HepG2 (cell line): ENCODE results near the gene NEDD4L. TPM values are rescaled to one million over a fixed set of nuclear protein-coding genes. Genes with fewer than 3 reads are reported as not detected.

Experiments
- ATAC-seq: fragments of 200-7000 bp; cut with Tn5 transposase; 3 replicates; pipeline ENCODE4 v1.9.1; 2020; ENCODE audit warnings: mild to moderate bottlenecking, moderate library complexity
- BruUV-seq: library from RNA; stranded (reverse); fragments of 400-500 nt; replicated peaks from 2 replicates; lab custom pipeline; 2021; lab: Mats Ljungman, UMichigan
- CTCF ChIA-PET: fragments of 300-600 bp; formaldehyde crosslinking; extraction: SDS; loops from one replicate; lab custom pipeline; 2021; ENCODE audit warnings: low total read pairs, inconsistent platforms, low intra/inter-chr PET ratio; lab: Yijun Ruan, JAX
- POLR2A ChIA-PET: fragments of 350-600 bp; sonication (Branson Sonifier 250); formaldehyde crosslinking; loops from one replicate; lab custom pipeline; 2020; ENCODE audit warnings: antibody characterized with exemption, inconsistent platforms; lab: Yijun Ruan, JAX
- DNase-seq: peaks from one replicate; pipeline ENCODE4 v3.0.0-alpha.2; 2015; ENCODE audit warnings: low spot score
- FAIRE-seq: peaks from 3 replicates; lab custom pipeline; 2011; peaks lifted over from hg19 to GRCh38; lab: Jason Lieb, UNC
- H2AFZ ChIP-seq: one replicate; pipeline ENCODE4 v1.6.1; 2011; ENCODE audit warnings: low read length, inconsistent platforms
- H3K27ac ChIP-seq: fragments of 300-600 bp; 3 replicates; pipeline ENCODE4 v1.8.0; 2011; ENCODE audit warnings: mixed run types, mild to moderate bottlenecking, mixed read lengths, low read length, inconsistent platforms; ENCODE audit not compliant: insufficient read depth; ENCODE audit errors: extremely low read length
- H3K27me3 ChIP-seq, 2 experiments: fragments of 200-600 bp in 1 of 2; 2 replicates in 1 of 2; 3 replicates in 1 of 2; pipeline versions ENCODE4 v1.6.0 to v1.8.0; 2011; ENCODE audit warnings: low read length in 2 of 2, mild to moderate bottlenecking in 2 of 2, moderate library complexity in 2 of 2, inconsistent platforms in 1 of 2; ENCODE audit not compliant: insufficient read depth in 2 of 2, control insufficient read depth in 1 of 2
- H3K36me3 ChIP-seq, 2 experiments: fragments of 200-600 bp in 1 of 2; replicated peaks in 1 of 2; 2 replicates in 1 of 2; 3 replicates in 1 of 2; pipeline versions ENCODE4 v1.5.1 to v1.8.0; 2011; ENCODE audit warnings: low read length in 2 of 2, inconsistent platforms in 1 of 2; ENCODE audit not compliant: insufficient read depth in 2 of 2, control insufficient read depth in 1 of 2
- H3K4me1 ChIP-seq: 2 replicates; pipeline ENCODE4 v1.5.1; 2012; ENCODE audit warnings: low read length, inconsistent platforms; ENCODE audit not compliant: insufficient read depth
- H3K4me2 ChIP-seq: 2 replicates; pipeline ENCODE4 v1.6.0; 2011; ENCODE audit warnings: low read depth, low read length, inconsistent platforms
- H3K4me3 ChIP-seq, 3 experiments: fragments of 200-600 bp in 1 of 3; sonication (generic), shearing (Covaris generic) in 1 of 3; replicated peaks in 1 of 3; 2 replicates each; pipeline ENCODE4 v1.5.1; 2011 to 2016; ENCODE audit warnings: low read length in 3 of 3, inconsistent platforms in 2 of 3, low read depth in 2 of 3, mild to moderate bottlenecking in 2 of 3, control low read depth in 1 of 3, mixed read lengths in 1 of 3; ENCODE audit not compliant: insufficient read depth in 1 of 3
- H3K79me2 ChIP-seq: one replicate; pipeline ENCODE4 v1.6.1; 2011; ENCODE audit warnings: low read length, inconsistent platforms; ENCODE audit not compliant: insufficient read depth
- H3K9ac ChIP-seq: 2 replicates; pipeline ENCODE4 v1.6.0; 2011; ENCODE audit warnings: mild to moderate bottlenecking, low read depth, low read length, inconsistent platforms; ENCODE audit not compliant: insufficient read depth
- H3K9me3 ChIP-seq: 2 replicates; pipeline ENCODE4 v1.5.1; 2012; ENCODE audit warnings: mild to moderate bottlenecking, low read length
- H4K20me1 ChIP-seq: 2 replicates; pipeline ENCODE4 v1.6.0; 2011; ENCODE audit warnings: inconsistent platforms, mild to moderate bottlenecking, low read length, moderate library complexity; ENCODE audit not compliant: insufficient read depth
- ARID4A ChIP-seq: sonication (generic); formaldehyde crosslinking; IDR thresholded peaks from 2 replicates; pipeline ENCODE4 v1.5.0; 2020; ENCODE audit warnings: mild to moderate bottlenecking, missing genetic modification reagents, borderline replicate concordance
- BCL3 ChIP-seq: sonication (generic); formaldehyde crosslinking; IDR thresholded peaks from 2 replicates; pipeline ENCODE4 v1.5.1; 2020; ENCODE audit warnings: mild to moderate bottlenecking, missing genetic modification reagents, moderate library complexity
- MEIS1 ChIP-seq: sonication (generic); formaldehyde crosslinking; IDR thresholded peaks from 2 replicates; pipeline ENCODE4 v1.9.0; 2021; ENCODE audit warnings: mild to moderate bottlenecking, missing genetic modification reagents, moderate library complexity, borderline replicate concordance
- NCOA1 ChIP-seq: sonication (generic); formaldehyde crosslinking; IDR thresholded peaks from 2 replicates; pipeline ENCODE4 v1.9.0; 2021; ENCODE audit warnings: missing genetic modification reagents
- TOE1 ChIP-seq: sonication (generic); formaldehyde crosslinking; IDR thresholded peaks from 2 replicates; pipeline ENCODE4 v1.4.0; 2020; ENCODE audit warnings: mild to moderate bottlenecking, missing genetic modification reagents
- ZNF224 ChIP-seq: sonication (generic); formaldehyde crosslinking; IDR thresholded peaks from 2 replicates; pipeline ENCODE4 v1.5.0; 2020; ENCODE audit warnings: mild to moderate bottlenecking, missing genetic modification reagents
- ZNF879 ChIP-seq: sonication (generic); formaldehyde crosslinking; IDR thresholded peaks from 2 replicates; pipeline ENCODE4 v1.8.1; 2023; ENCODE audit warnings: missing genetic modification reagents
- ZXDC ChIP-seq: sonication (generic); formaldehyde crosslinking; IDR thresholded peaks from 2 replicates; pipeline ENCODE4 v1.5.0; 2020; ENCODE audit warnings: mild to moderate bottlenecking, missing genetic modification reagents
- WGBS: methylation state at CpG from one replicate; pipeline ENCODE4 v1.1.6; 2017; ENCODE audit warnings: low lambda C conversion rate; 5-methylcytosine and 5-hydroxymethylcytosine counted together
- in situ Hi-C: cut with HindIII; loops from 2 replicates; pipeline ENCODE4 v1.10.0; 2017; ENCODE audit warnings: low pct_unique_long_range_greater_than_20kb; ENCODE audit not compliant: extremely low pct_ligation_motif_present
- intact Hi-C: fragments of 100-400 bp; cut with micrococcal nuclease; formaldehyde crosslinking; loops from one replicate; pipeline ENCODE4 v1.10.0; 2022; ENCODE audit not compliant: unreplicated experiment
- polyA plus RNA-seq, 8 experiments: library from polyadenylated mRNA; depleted of rRNA in 3 of 8; stranded (reverse) in 7 of 8; unstranded in 1 of 8; fragments of >200 nt; fragmentation: Illumina TruSeq in 4 of 8; extraction: Trizol in 4 of 8; gene quantifications; 2 replicates each; pipeline versions ENCODE4 v1.2.1 to v1.2.3, GENCODE V29; 2011 to 2016; ENCODE audit warnings: low read depth in 4 of 8, missing spikeins in 1 of 8, mixed read lengths in 1 of 8; ENCODE audit not compliant: insufficient read depth in 1 of 8
- total RNA-seq, 5 experiments: library from RNA; depleted of rRNA; stranded (reverse); fragments of >200 nt; fragmentation: Illumina TruSeq; extraction: Trizol; gene quantifications; 2 replicates each; pipeline ENCODE4 v1.2.3, GENCODE V29; 2016; ENCODE audit warnings: low read depth in 1 of 5

Gene NEDD4L
- total and polyA plus RNA-seq, 2 of the 13 experiments (the other 11 are each of a cell fraction or from before 2014, with no cell fraction given), result 168 to 390 TPM

GRCh38 chr18:58385472-58385871 lies 341.4 kb downstream of the NEDD4L start:
- Histone ChIP-seq H3K27me3 (no peaks in the 10 kb centered on the region), H3K9me3 (no peaks in the 10 kb centered on the region), H3K36me3 (peaks cover 13 to 67% of the 10 kb centered on the region in 2 experiments), H4K20me1 (0 out of 2 replicates have a peak, but pooled peaks cover 7% of the 10 kb centered on the region), H3K27ac (no peak overlapping the region), H3K4me3 (no peak overlapping the region), H2AFZ (no peak overlapping the region), H3K9ac (no peak overlapping the region), H3K4me1 (peaks cover 16% of the 10 kb centered on the region), H3K4me2 (no peak overlapping the region), H3K79me2 (peaks cover 14% of the 10 kb centered on the region)
- WGBS, result 98% methylated on average over 5 of the region's 13 CpGs
- no TSS peak for BruUV-seq
- DNase-seq, result no peak
- ATAC-seq, result no peak
- ChIA-PET CTCF (no interaction called here), POLR2A (no interaction called here)
- no peak for FAIRE-seq
- intact Hi-C loops, result no loop called here
- in situ Hi-C loops, result loop anchor here (25.0 kb wide), 1 partner anchor 677 kb away; no protein-coding TSS in a partner anchor
- no peak for TF ChIP-seq MEIS1
- TF ChIP-seq ZXDC (CRISPR knock-in tag), result no peak
- TF ChIP-seq BCL3, result no peak
- TF ChIP-seq ZNF879 (CRISPR knock-in tag), result no peak
- no peak for TF ChIP-seq NCOA1 (CRISPR knock-in tag)
- TF ChIP-seq TOE1 (CRISPR knock-in tag), result no peak
- no peak for TF ChIP-seq ZNF224 (CRISPR knock-in tag)
- no peak for TF ChIP-seq ARID4A (CRISPR knock-in tag)
